GM18520 (cell line): ENCODE results near the gene ARHGEF28.

ENCODE experiments used
- ATAC-seq: cut with Tn5 transposase; IDR thresholded peaks from one replicate; pipeline ENCODE4 v1.9.1; 2021; ENCODE audit not compliant: unreplicated experiment

ARHGEF28 gene

GRCh38 chr5:73812457-73812856 is 186.5 kb downstream of the ARHGEF28 start:
- ATAC-seq: no peak

DNA sequence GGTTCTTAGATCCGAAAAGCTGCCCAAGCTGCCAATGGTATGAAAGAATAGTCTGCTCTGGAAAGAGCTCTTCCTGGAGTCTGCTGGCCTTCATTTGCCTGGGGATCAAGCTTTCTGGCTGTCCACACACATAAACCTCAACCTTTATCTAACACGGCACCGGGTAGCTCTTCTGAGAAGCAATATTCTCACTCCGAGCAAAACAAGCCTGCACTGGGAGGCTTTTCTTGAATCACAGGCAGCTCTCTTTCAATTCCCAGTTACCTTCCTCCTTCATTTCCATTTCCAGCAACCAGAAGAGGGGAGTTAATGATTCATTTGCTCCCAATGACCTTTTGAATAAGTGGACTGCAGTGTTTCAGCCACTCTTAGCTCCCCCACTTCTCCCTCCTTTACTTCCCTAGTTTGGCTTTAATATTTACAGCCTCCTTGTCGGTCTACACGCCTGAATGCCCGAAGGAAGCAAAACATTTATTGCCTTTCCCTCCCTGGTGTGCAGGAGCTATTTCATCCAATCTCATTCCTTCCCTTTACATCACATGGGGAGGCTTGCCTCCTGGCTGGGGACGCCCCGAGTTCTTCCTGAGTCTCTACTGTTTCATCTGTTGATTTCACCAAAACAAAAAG is 187.1 kb downstream of the ARHGEF28 start:
- no peak for ATAC-seq

- ATAC-seq: no peak
These were observed 188.3 kb downstream of the ARHGEF28 start for GRCh38 chr5:73814233-73814846.

GRCh38 chr5:73815631-73816030 is 189.6 kb downstream of the ARHGEF28 start:
- ATAC-seq: no peak

DNA sequence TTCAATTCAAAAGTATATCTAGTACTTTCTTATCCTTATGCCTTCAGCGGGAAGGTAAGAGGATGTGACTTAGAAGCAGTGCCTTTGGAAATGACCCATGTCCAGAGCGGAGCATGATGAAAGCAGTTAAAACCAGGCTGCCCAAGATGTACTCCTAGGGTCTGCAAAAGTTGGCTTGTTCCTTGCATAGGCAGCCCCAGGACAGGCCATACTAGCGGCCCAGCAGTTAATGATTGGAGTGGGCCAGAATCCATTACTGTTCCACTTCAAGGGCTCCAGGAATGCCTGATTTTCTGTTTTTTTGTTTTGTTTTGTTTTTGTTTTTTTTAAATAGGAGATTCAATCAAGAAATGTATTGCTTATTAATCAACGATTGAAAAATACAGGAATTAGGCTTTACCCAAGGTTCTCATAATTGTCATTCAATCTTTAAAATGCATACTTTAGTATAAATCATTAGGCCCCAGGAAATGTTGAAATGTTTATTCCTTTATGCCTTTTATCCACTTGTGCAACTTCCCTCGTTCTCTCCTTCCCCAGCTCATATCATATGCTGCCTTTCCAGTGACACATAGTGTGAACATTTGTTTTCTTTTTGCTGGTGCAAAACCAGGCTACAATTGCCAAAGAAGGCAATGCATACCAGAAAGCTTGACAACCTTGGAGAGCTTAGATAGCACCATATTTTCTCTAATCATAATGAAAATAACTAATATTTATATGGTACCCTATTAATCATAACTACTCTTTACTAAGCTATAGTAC is 190.8 kb downstream of the ARHGEF28 start:
- no peak for ATAC-seq

GRCh38 chr5:73818357-73818756 is 192.4 kb downstream of the ARHGEF28 start:
- no peak for ATAC-seq

GRCh38 chr5:73820326-73820725 is 194.3 kb downstream of the ARHGEF28 start:
- ATAC-seq: no peak

DNA sequence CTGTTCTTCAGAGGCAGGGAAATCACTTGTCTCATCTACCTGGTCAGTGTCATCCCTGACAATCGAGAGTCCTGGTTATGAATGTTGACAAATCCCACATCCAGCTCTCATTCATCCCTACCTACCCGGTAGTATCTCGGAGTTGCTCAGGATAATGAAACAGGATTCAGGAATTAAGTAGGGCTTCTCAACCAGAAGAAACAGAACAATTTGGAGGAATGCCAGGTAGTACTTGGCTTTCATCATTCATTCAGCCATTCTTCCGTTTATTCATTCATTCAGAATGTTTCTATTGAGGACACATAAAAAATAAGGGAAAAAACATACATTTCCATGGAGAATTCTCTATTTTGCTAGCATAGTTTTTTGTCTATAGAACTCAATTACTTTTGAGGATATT is 195.0 kb downstream of the ARHGEF28 start:
- ATAC-seq: no peak

DNA sequence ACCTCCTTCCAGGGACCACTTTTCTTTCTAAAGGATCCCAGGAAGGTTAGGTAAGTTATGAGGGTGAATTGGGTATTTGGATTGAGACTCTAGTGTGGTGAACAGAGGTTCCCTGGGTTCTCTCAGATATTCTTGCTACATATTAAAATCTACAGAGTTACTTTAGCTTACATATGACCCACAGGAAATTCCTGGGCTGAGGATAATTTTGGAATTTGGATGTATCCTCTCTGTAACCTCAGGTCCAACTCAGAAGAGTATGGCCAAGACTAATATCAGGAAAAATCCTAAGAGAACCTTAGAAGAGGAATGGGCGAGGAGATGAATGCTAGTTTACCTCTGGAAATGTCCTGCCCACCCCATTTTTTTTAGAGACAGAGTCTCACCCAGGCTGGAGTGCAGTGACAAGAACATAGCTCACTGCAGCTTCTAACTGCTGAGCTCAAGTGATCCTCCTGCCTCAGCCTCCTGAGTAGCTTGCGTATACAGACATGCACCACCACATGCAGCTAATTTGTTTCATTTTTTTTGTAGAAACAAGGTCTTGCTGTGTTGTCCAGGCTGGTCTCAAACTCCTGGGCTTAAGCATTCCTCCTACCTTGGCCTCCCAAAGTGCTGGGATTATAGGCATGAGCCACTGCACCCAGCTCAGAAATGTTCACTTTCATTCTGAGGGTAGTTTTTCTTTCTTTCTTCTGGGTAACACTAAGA is 196.4 kb downstream of the ARHGEF28 start:
- no peak for ATAC-seq

DNA sequence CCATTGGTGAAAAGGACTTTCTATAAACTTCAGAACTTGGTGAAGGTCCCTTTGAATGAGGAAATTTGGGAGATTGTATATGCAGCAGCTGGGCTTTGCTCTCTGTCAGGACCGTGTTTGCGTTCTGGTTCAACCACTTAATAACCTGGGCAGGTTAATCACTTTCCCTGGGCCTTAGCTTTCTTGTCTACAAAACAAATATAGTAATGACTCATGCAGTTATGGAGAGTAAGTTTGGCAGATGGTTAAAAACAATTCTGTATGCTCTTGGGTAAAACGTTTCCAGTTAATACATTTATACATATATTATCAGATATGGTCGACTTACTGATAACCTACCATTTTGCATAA is 197.0 kb downstream of the ARHGEF28 start:
- ATAC-seq: no peak

- ATAC-seq: no peak
These were observed 197.5 kb downstream of the ARHGEF28 start for GRCh38 chr5:73823508-73823925.

- ATAC-seq: no peak
These were observed 199.2 kb downstream of the ARHGEF28 start for GRCh38 chr5:73825199-73825598.

- no peak for ATAC-seq
These were observed 199.7 kb downstream of the ARHGEF28 start for GRCh38 chr5:73825736-73826135.

GRCh38 chr5:73826301-73827105 is 200.5 kb downstream of the ARHGEF28 start:
- ATAC-seq: no peak

DNA sequence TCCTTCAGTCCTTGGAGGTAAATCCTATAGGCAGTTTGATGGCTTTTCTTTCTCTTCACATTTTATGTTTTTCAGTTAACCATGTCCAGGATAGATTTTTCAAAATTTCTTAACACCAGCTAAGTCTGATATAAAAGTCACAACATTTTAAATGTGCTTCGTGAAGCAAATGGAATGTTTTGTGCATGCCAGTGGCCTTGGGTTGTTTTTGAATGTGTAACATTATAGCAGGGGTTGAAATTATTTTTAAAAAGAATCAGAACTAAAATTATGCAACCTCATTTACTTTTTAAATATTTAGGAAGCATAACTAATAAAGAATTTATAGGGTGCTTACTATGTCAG is 201.1 kb downstream of the ARHGEF28 start:
- ATAC-seq: no peak

DNA sequence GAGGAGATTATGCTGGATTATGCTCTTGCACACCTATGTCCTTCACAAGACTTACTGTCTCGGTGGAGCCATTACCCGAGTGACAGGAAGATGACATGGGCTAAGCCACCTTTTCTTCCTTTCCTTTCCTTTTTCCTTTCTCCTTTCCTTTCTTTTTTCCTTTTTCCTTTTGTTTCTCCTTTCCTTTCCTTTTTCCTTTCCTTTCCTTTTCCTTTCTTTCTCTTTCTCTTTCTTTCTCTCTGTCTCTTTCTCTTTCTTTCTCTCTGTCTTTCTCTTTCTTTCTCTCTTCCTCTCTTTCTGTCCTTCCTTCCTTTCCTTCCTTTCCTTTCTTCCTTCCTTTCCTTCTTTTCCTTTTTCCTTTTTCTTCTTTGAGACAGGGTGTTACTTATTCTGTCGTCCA is 202.5 kb downstream of the ARHGEF28 start:
- no peak for ATAC-seq

DNA sequence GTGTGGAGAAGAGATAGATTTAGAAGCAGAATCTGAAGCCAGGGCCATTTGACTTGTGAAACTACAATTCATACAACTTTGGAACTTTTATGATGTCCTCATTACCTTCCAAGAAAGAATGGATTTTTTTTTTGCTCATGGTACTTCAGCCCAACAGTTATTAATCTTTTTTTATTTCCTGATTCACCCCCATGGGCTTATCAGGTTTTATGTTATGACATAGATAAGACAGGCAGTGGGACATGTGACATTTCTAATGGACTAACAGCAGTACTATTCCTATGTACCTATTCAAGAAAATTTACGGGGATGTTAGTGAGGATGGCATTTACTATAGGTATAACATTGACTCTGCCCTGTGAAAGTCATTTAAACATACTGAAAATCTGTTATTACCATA is 204.7 kb downstream of the ARHGEF28 start:
- no peak for ATAC-seq

DNA sequence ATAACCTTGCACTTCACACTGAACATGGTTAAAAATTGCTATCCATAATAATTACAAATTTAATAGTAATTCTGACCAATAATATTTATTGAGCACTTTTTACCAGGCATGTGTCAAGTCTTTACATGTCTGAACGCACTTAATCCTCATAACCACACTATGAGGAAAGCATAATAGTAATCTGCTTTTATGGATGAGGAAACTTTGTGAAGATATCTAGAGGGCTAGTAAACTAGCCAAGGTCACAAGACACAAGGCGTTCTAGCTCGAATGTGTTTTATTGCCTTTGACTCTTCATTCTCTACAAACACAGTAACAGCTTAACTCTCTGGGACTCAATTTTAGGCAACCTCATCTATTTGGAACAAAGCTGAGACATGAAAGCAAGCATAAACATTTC is 205.1 kb downstream of the ARHGEF28 start:
- ATAC-seq: no peak

DNA sequence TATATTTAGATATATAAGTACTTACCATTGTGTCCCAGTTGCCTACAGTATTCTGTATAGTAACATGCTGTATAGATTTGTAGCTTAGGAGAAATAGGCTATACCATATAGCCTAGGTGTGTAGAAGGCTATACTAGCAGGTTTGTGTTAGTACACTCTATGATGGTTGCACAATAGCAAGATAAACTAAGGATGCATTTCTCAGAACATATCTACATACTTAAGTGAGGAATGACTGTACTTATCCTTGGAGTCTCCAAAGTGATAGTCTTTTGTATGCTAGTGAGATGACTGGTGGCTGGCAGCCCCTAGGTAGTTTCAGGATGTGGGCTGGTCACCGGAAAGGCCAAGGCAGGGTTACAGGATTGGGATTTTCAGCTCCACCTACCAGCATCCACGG is 208.7 kb downstream of the ARHGEF28 start:
- no peak for ATAC-seq

- no peak for ATAC-seq
These were observed 209.7 kb downstream of the ARHGEF28 start for GRCh38 chr5:73835726-73836125.

- no peak for ATAC-seq
These were observed 210.6 kb downstream of the ARHGEF28 start for GRCh38 chr5:73836607-73837006.
